Small intestine (tissue), 7 donors: ENCODE data around the gene STAP2. TPM values are rescaled to one million over a fixed set of nuclear protein-coding genes. Genes with fewer than 3 reads are reported as not detected.
"Not testable (repeated sequence)": the region's sequence is repeated elsewhere in the genome, so short reads cannot be mapped to it uniquely, and the experiment has no call there.

Experiments used
- DNase-seq, 2 donors: peaks; one replicate each; pipeline versions ENCODE4 v3.0.0 to v3.0.0-alpha.2; 2013
- FAIRE-seq: peaks from 2 replicates; lab custom pipeline; 2012; peaks lifted over from hg19 to GRCh38; lab: Jason Lieb, UNC
- H3K27ac ChIP-seq, 3 donors: one replicate each; pipeline ENCODE4 v1.5.1; 2013; ENCODE audit warnings: low read length in 2 of 3, mild to moderate bottlenecking in 2 of 3, control low read depth in 1 of 3, inconsistent platforms in 1 of 3, low read depth in 1 of 3, moderate library complexity in 1 of 3
- H3K27me3 ChIP-seq, 3 donors: one replicate each; pipeline ENCODE4 v1.6.1; 2013; ENCODE audit warnings: low read length in 3 of 3, inconsistent platforms in 1 of 3; ENCODE audit not compliant: control insufficient read depth in 3 of 3, insufficient read depth in 3 of 3
- H3K36me3 ChIP-seq, 3 donors: one replicate each; pipeline ENCODE4 v1.6.1; 2013; ENCODE audit warnings: low read length in 3 of 3, inconsistent platforms in 1 of 3, low read depth in 1 of 3, mild to moderate bottlenecking in 1 of 3, moderate library complexity in 1 of 3; ENCODE audit not compliant: control insufficient read depth in 3 of 3, insufficient read depth in 2 of 3
- H3K4me1 ChIP-seq, 3 donors: one replicate each; pipeline ENCODE4 v1.6.1; 2013; ENCODE audit warnings: low read length in 2 of 3, inconsistent platforms in 1 of 3, low read depth in 1 of 3, mild to moderate bottlenecking in 1 of 3, moderate library complexity in 1 of 3; ENCODE audit not compliant: control insufficient read depth in 3 of 3, insufficient read depth in 2 of 3
- H3K4me3 ChIP-seq, 3 donors: one replicate each; pipeline ENCODE4 v1.5.1; 2013; ENCODE audit warnings: low read length in 3 of 3, control low read depth in 1 of 3, inconsistent platforms in 1 of 3, low read depth in 1 of 3, mild to moderate bottlenecking in 1 of 3, moderate library complexity in 1 of 3
- H3K9me3 ChIP-seq, 2 donors: one replicate each; pipeline ENCODE4 v1.6.1; 2013; ENCODE audit warnings: low read depth in 1 of 2, low read length in 1 of 2; ENCODE audit not compliant: control insufficient read depth in 2 of 2, insufficient read depth in 1 of 2
- WGBS, 3 donors: extraction: QIAGEN DNeasy Blood & Tissue Kit; methylation state at CpG; one replicate each; pipeline ENCODE4 v1.1.7; 2013; 5-methylcytosine and 5-hydroxymethylcytosine counted together
- polyA plus RNA-seq, 4 donors: library from polyadenylated mRNA; stranded (reverse) in 3 of 4; unstranded in 1 of 4; fragments of 200-250 nt in 3 of 4; fragments of 120-200 nt in 1 of 4; gene quantifications; one replicate each; pipeline versions ENCODE4 v1.2.1 to v1.2.3, GENCODE V29; 2013
- donor health status: healthy with polysubstance abuse.
- donor health status: control.
- donor health status: control.
- donor health status: Bipolar disorder and iron deficiency.
- donor health status: healthy.

STAP2 gene
- polyA plus RNA-seq, 4 donors, result 75.5 to 261 (median 140) TPM

GRCh38 chr19:4328991-4329681, 9.5 kb downstream of the STAP2 start:
- Histone ChIP-seq H3K27ac (peak overlapping the region in 2 of 3 donors; percentile 59 to 65), H3K4me1 (peaks cover 2 to 25% (median 3%) of the 10 kb centered on the region in 3 donors), H3K36me3 (peaks cover 0 to 44% (median 5%) of the 10 kb centered on the region in 3 donors), H3K4me3 (peak overlapping the region; percentile 23 to 68 (median 30)), H3K27me3 (peaks cover 0 to 16% (median 0%) of the 10 kb centered on the region in 3 donors)
- WGBS, 3 donors, result 43 to 62% (median 57%) methylated on average over 32 to 35 of the region's 35 CpGs
- DNase-seq, result peak in 1 of 2 donors; percentile 45
- not testable (repeated sequence) for H3K9me3 ChIP-seq, FAIRE-seq

GRCh38 chr19:4328243-4328990, 10.2 kb downstream of the STAP2 start:
- DNase-seq, result peak; percentile 82 to 93
- peaks cover 0 to 16% (median 0%) of the 10 kb centered on the region in 3 donors for H3K27me3 ChIP-seq
- peak overlapping the region in 2 of 3 donors; percentile 59 to 65 for H3K27ac ChIP-seq
- peaks cover 0 to 3% of the 10 kb centered on the region in 2 donors for H3K9me3 ChIP-seq
- peaks cover 2 to 25% (median 3%) of the 10 kb centered on the region in 3 donors for H3K4me1 ChIP-seq
- peaks cover 0 to 44% (median 5%) of the 10 kb centered on the region in 3 donors for H3K36me3 ChIP-seq
- 1 to 10% (median 7%) methylated on average over 37 to 49 of the region's 49 CpGs for WGBS, 3 donors
- peak overlapping the region; percentile 23 to 68 (median 37) for H3K4me3 ChIP-seq
- FAIRE-seq, result no peak

GRCh38 chr19:4327877-4328242, 10.8 kb downstream of the STAP2 start:
- peak overlapping the region in 2 of 3 donors; percentile 28 to 37 for H3K4me3 ChIP-seq
- no peak for DNase-seq
- H3K27ac ChIP-seq, result peak overlapping the region in 2 of 3 donors; percentile 30 to 32
- H3K27me3 ChIP-seq, result peaks cover 0 to 16% (median 0%) of the 10 kb centered on the region in 3 donors
- WGBS, 3 donors, result 15 to 33% (median 15%) methylated on average over 13 of the region's 13 CpGs
- H3K4me1 ChIP-seq, result peaks cover 2 to 25% (median 3%) of the 10 kb centered on the region in 3 donors
- FAIRE-seq, result no peak
- peaks cover 0 to 3% of the 10 kb centered on the region in 2 donors for H3K9me3 ChIP-seq
- H3K36me3 ChIP-seq, result peaks cover 0 to 42% (median 5%) of the 10 kb centered on the region in 3 donors

GRCh38 chr19:4327252-4327876, 11.3 kb downstream of the STAP2 start:
- no peak for FAIRE-seq
- WGBS, 3 donors, result 17 to 72% (median 39%) methylated on average over 27 to 30 of the region's 30 CpGs
- H3K36me3 ChIP-seq, result peaks cover 0 to 37% (median 5%) of the 10 kb centered on the region in 3 donors
- H3K4me1 ChIP-seq, result peaks cover 2 to 25% (median 3%) of the 10 kb centered on the region in 3 donors
- H3K27me3 ChIP-seq, result peaks cover 0 to 16% (median 0%) of the 10 kb centered on the region in 3 donors
- peaks cover 0 to 8% of the 10 kb centered on the region in 2 donors for H3K9me3 ChIP-seq
- peak overlapping the region in 1 of 3 donors; percentile 32 for H3K27ac ChIP-seq
- DNase-seq, result peak in 1 of 2 donors; percentile 90
- peak overlapping the region in 2 of 3 donors; percentile 28 to 37 for H3K4me3 ChIP-seq

- H3K9me3 ChIP-seq, result peaks cover 0 to 13% of the 10 kb centered on the region in 2 donors
- peaks cover 2 to 25% (median 3%) of the 10 kb centered on the region in 3 donors for H3K4me1 ChIP-seq
- DNase-seq (no peak), FAIRE-seq (no peak)
- H3K27me3 ChIP-seq, result peaks cover 0 to 16% (median 0%) of the 10 kb centered on the region in 3 donors
- WGBS, 3 donors, result 31 to 75% (median 66%) methylated on average over 33 of the region's 33 CpGs
- no peak overlapping the region for H3K27ac ChIP-seq
- peaks cover 0 to 36% (median 5%) of the 10 kb centered on the region in 3 donors for H3K36me3 ChIP-seq
- no peak overlapping the region for H3K4me3 ChIP-seq
Measured at GRCh38 chr19:4326837-4327251, 11.8 kb downstream of the STAP2 start.

GRCh38 chr19:4326215-4326836, 12.3 kb downstream of the STAP2 start:
- WGBS, 3 donors, result 59 to 79% (median 74%) methylated on average over 12 to 13 of the region's 13 CpGs
- no peak for DNase-seq
- Histone ChIP-seq H3K36me3 (peaks cover 0 to 36% (median 5%) of the 10 kb centered on the region in 3 donors), H3K4me1 (peaks cover 2 to 25% (median 3%) of the 10 kb centered on the region in 3 donors), H3K9me3 (peaks cover 0 to 18% of the 10 kb centered on the region in 2 donors), H3K27ac (no peak overlapping the region), H3K27me3 (peaks cover 0 to 16% (median 0%) of the 10 kb centered on the region in 3 donors), H3K4me3 (no peak overlapping the region)
- FAIRE-seq, result no peak

- WGBS, 3 donors, result 82 to 88% (median 87%) methylated on average over 12 of the region's 12 CpGs
- H3K9me3 ChIP-seq, result peaks cover 0 to 32% of the 10 kb centered on the region in 2 donors
- H3K36me3 ChIP-seq, result peaks cover 0 to 19% (median 3%) of the 10 kb centered on the region in 3 donors
- FAIRE-seq (no peak), DNase-seq (no peak)
- no peak overlapping the region for H3K27ac ChIP-seq
- H3K27me3 ChIP-seq, result peaks cover 0 to 16% (median 0%) of the 10 kb centered on the region in 3 donors
- no peak overlapping the region for H3K4me3 ChIP-seq
- H3K4me1 ChIP-seq, result peaks cover 2 to 22% (median 3%) of the 10 kb centered on the region in 3 donors
Measured at GRCh38 chr19:4324228-4324627, 14.4 kb downstream of the STAP2 start.
